Astrocyte of the spinal cord (primary cell): ENCODE measurements around the gene TMCC1.
"Not testable (repeated sequence)": the region's sequence is repeated elsewhere in the genome, so short reads cannot be mapped to it uniquely, and the experiment has no call there.

ENCODE experiments used
- DNase-seq: peaks from one replicate; pipeline ENCODE4 v3.0.0; 2011; ENCODE audit warnings: low read depth, low spot score
- H3K4me3 ChIP-seq: 2 replicates; pipeline ENCODE4 v1.5.1; 2011; ENCODE audit warnings: low read depth, mild to moderate bottlenecking, low read length, moderate library complexity
- CTCF ChIP-seq: IDR thresholded peaks from 2 replicates; pipeline ENCODE4 v1.5.1; 2012; ENCODE audit warnings: low read depth, mild to moderate bottlenecking, low read length, inconsistent platforms
- in situ Hi-C: cut with HindIII; loops from 2 replicates; pipeline ENCODE4 v1.10.0; 2017; ENCODE audit warnings: low sequenced_read_pairs

The TMCC1 gene

DNA sequence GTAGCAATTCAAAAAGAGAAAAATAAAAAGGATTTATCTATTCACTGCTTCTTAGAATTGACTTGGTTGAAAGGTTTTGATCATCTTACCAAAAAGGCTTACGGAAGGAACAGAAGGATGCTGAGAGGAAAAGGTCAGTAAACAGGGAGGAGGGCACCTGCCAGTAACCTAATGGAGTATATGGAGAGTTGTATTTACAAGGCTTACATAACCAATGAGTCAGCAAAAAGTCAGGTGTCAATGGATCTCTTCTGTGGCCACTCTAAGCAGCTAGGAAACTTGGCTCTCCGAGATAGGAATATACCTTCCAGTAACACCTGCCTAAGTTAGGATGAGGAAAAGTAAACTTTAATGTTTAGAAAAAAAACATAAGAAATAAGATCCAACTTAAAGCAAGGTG lies 206.6 kb downstream of the TMCC1 start:
- no peak for TF ChIP-seq CTCF
- no peak overlapping the region for H3K4me3 ChIP-seq
- in situ Hi-C loops, result no loop called here
- no peak for DNase-seq

DNA sequence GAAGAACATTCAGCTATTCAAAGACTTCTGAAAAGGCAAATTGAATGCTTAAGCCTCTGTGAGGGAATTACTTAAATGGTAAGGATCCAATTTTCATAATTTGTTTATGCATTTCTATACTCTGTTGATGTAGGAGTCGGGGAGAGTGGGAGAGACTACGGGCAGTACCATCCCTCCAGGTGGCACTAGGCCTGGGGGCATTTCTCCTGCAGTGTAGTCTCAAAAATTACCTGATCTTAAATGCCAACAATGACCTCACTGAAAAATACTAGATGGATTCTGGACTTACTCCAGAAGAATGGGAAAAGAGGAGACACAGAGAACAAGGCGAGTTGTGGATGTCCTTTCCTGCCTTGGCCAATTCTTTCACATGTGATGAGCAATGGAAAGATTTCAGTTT lies 209.2 kb downstream of the TMCC1 start:
- in situ Hi-C loops, result no loop called here
- no peak for TF ChIP-seq CTCF
- no peak for DNase-seq

GRCh38 chr3:129683201-129683600 lies 210.3 kb downstream of the TMCC1 start:
- in situ Hi-C loops, result no loop called here
- no peak overlapping the region for H3K4me3 ChIP-seq
- no peak for TF ChIP-seq CTCF
- no peak for DNase-seq

More for the DNA sequence above, 209.2 kb downstream of the TMCC1 start:
- no peak overlapping the region for H3K4me3 ChIP-seq

GRCh38 chr3:129676985-129677384 lies 216.5 kb downstream of the TMCC1 start:
- in situ Hi-C loops, result no loop called here
- no peak overlapping the region for H3K4me3 ChIP-seq
- TF ChIP-seq CTCF, result no peak
- DNase-seq, result no peak

GRCh38 chr3:129674798-129675123 lies 218.8 kb downstream of the TMCC1 start:
- H3K4me3 ChIP-seq, DNase-seq, in situ Hi-C loops: not testable (repeated sequence)

DNA sequence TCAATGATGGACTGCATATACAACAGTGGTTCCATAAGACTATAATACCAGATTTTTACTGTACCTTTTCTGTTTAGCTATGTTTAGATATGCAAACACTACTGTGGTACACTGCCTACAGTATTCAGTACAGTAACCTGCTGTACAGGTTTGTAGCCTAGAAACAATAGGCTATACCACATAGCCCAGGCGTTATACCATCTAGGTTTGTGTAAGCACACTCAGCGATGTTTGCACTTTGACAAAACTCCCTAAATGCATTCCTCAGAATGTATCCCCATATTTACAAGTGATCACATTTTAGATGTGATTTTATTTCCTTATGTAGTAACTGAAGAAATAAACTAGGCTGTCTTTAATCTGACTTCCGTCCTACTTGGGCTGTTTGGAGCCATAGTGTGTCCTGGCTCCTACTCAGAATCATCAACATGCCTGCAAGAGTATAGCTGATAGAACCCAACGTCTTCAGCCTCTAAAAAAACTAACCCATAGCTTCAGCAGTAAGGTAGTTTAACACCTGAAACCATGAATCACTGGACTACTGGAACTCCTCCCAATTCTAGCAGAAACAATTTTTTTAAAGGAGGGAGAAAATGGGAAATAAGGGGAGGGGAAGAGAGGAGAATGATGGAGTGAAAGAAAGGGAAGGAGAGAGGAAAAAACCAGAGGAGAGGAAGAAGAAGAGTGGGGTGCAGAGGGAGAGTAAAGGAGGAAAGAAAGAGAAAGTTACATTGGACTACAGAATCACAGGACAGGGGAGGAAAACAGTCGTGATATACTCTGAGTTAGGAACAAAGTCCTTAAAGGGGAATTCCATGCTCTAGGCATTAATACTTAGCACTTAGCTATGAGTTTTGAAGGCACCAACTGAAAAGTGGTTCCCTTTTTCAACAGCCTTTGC lies 219.4 kb downstream of the TMCC1 start:
- TF ChIP-seq CTCF, result no peak
- H3K4me3 ChIP-seq, result no peak overlapping the region
- in situ Hi-C loops, result no loop called here
- no peak for DNase-seq

- in situ Hi-C loops, result no loop called here
- no peak overlapping the region for H3K4me3 ChIP-seq
- no peak for DNase-seq
- no peak for TF ChIP-seq CTCF
Observed at GRCh38 chr3:129673012-129673411, 220.5 kb downstream of the TMCC1 start.
